Measurements from ENCODE around the gene PCDH12.

PCDH12 gene

GRCh38 chr5:141958546-141959172, 657 bp upstream of the PCDH12 start:
- no peak for ATAC-seq (ENCODE audit: low read depth)
- peaks cover 13% of the 10 kb centered on the region for H3K4me1 Mint-ChIP-seq
- H3K27ac Mint-ChIP-seq: no peak overlapping the region
- H3K4me3 Mint-ChIP-seq: no peak overlapping the region
- DNase-seq (ENCODE audit: low spot score in 2 of 2): no peak
- H3K9me3 Mint-ChIP-seq: no peaks in the 10 kb centered on the region
- H3K36me3 Mint-ChIP-seq: no peaks in the 10 kb centered on the region
- H3K27me3 Mint-ChIP-seq: peaks cover 2% of the 10 kb centered on the region

- DNase-seq (ENCODE audit: low spot score in 2 of 2): no peak
- H3K4me1 Mint-ChIP-seq: peaks cover 13% of the 10 kb centered on the region
- H3K27ac Mint-ChIP-seq: no peak overlapping the region
These were observed 520 bp downstream of the PCDH12 start for GRCh38 chr5:141957367-141957996.

GRCh38 chr5:141954194-141954593, 3.8 kb downstream of the PCDH12 start:
- H3K27ac Mint-ChIP-seq: no peak overlapping the region

More at GRCh38 chr5:141957367-141957996, 520 bp downstream of the PCDH12 start:
- peaks cover 2% of the 10 kb centered on the region for H3K27me3 Mint-ChIP-seq
- H3K4me3 Mint-ChIP-seq: no peak overlapping the region
- ATAC-seq (ENCODE audit: low read depth): no peak
- no peaks in the 10 kb centered on the region for H3K9me3 Mint-ChIP-seq
- H3K36me3 Mint-ChIP-seq: no peaks in the 10 kb centered on the region

GRCh38 chr5:141952020-141952419, 6.0 kb downstream of the PCDH12 start:
- no peaks in the 10 kb centered on the region for H3K27me3 Mint-ChIP-seq
- DNase-seq (ENCODE audit: low spot score in 2 of 2): no peak
- peaks cover 2% of the 10 kb centered on the region for H3K4me1 Mint-ChIP-seq
- no peaks in the 10 kb centered on the region for H3K36me3 Mint-ChIP-seq
- H3K4me3 Mint-ChIP-seq: no peak overlapping the region
- H3K9me3 Mint-ChIP-seq: no peaks in the 10 kb centered on the region
- no peak overlapping the region for H3K27ac Mint-ChIP-seq
- no peak for ATAC-seq (ENCODE audit: low read depth)

More at GRCh38 chr5:141954194-141954593, 3.8 kb downstream of the PCDH12 start:
- Mint-ChIP-seq H3K9me3 (no peaks in the 10 kb centered on the region), H3K36me3 (no peaks in the 10 kb centered on the region), H3K4me3 (no peak overlapping the region), H3K27me3 (peaks cover 2% of the 10 kb centered on the region), H3K4me1 (peaks cover 5% of the 10 kb centered on the region)
- ATAC-seq (ENCODE audit: low read depth) (peak; percentile 51), DNase-seq (ENCODE audit: low spot score in 2 of 2) (no peak)

- H3K36me3 Mint-ChIP-seq: no peaks in the 10 kb centered on the region
- DNase-seq (ENCODE audit: low spot score in 2 of 2) (no peak), ATAC-seq (ENCODE audit: low read depth) (peak; percentile 70)
- no peak overlapping the region for H3K4me3 Mint-ChIP-seq
- no peaks in the 10 kb centered on the region for H3K9me3 Mint-ChIP-seq
- no peaks in the 10 kb centered on the region for H3K27me3 Mint-ChIP-seq
- H3K4me1 Mint-ChIP-seq: peaks cover 2% of the 10 kb centered on the region
- no peak overlapping the region for H3K27ac Mint-ChIP-seq
These were observed 6.6 kb downstream of the PCDH12 start for GRCh38 chr5:141951332-141951781.

GRCh38 chr5:141950207-141951005, 7.6 kb downstream of the PCDH12 start:
- no peak for ATAC-seq (ENCODE audit: low read depth)
- DNase-seq (ENCODE audit: low spot score in 2 of 2): no peak
- H3K36me3 Mint-ChIP-seq: no peaks in the 10 kb centered on the region
- H3K9me3 Mint-ChIP-seq: no peaks in the 10 kb centered on the region
- H3K4me1 Mint-ChIP-seq: peaks cover 2% of the 10 kb centered on the region
- H3K4me3 Mint-ChIP-seq: no peak overlapping the region
- H3K27me3 Mint-ChIP-seq: no peaks in the 10 kb centered on the region
- H3K27ac Mint-ChIP-seq: no peak overlapping the region

- DNase-seq (ENCODE audit: low spot score in 2 of 2) (no peak), ATAC-seq (ENCODE audit: low read depth) (no peak)
- Mint-ChIP-seq H3K4me3 (no peak overlapping the region), H3K27ac (no peak overlapping the region), H3K36me3 (no peaks in the 10 kb centered on the region), H3K9me3 (no peaks in the 10 kb centered on the region), H3K4me1 (peaks cover 2% of the 10 kb centered on the region), H3K27me3 (no peaks in the 10 kb centered on the region)
These were observed 8.5 kb downstream of the PCDH12 start for GRCh38 chr5:141949511-141949910.

GRCh38 chr5:141948812-141949211, 9.2 kb downstream of the PCDH12 start:
- no peak for DNase-seq (ENCODE audit: low spot score in 2 of 2)
- Mint-ChIP-seq H3K4me1 (peaks cover 2% of the 10 kb centered on the region), H3K9me3 (no peaks in the 10 kb centered on the region), H3K27ac (no peak overlapping the region), H3K4me3 (no peak overlapping the region), H3K36me3 (no peaks in the 10 kb centered on the region), H3K27me3 (no peaks in the 10 kb centered on the region)
- ATAC-seq (ENCODE audit: low read depth): no peak

- Mint-ChIP-seq H3K4me3 (no peak overlapping the region), H3K36me3 (no peaks in the 10 kb centered on the region), H3K9me3 (no peaks in the 10 kb centered on the region), H3K4me1 (peaks cover 2% of the 10 kb centered on the region), H3K27me3 (no peaks in the 10 kb centered on the region), H3K27ac (no peak overlapping the region)
- DNase-seq (ENCODE audit: low spot score in 2 of 2) (no peak), ATAC-seq (ENCODE audit: low read depth) (no peak)
These were observed 10.7 kb downstream of the PCDH12 start for GRCh38 chr5:141947316-141947715.

- Mint-ChIP-seq H3K27ac (no peak overlapping the region), H3K27me3 (no peaks in the 10 kb centered on the region), H3K36me3 (no peaks in the 10 kb centered on the region), H3K4me1 (no peaks in the 10 kb centered on the region), H3K9me3 (no peaks in the 10 kb centered on the region), H3K4me3 (no peak overlapping the region)
- ATAC-seq (ENCODE audit: low read depth) (no peak), DNase-seq (ENCODE audit: low spot score in 2 of 2) (no peak)
These were observed 12.4 kb downstream of the PCDH12 start for GRCh38 chr5:141945511-141946051.

GRCh38 chr5:141944076-141944475, 13.9 kb downstream of the PCDH12 start:
- ATAC-seq (ENCODE audit: low read depth) (no peak), DNase-seq (ENCODE audit: low spot score in 2 of 2) (no peak)
- no peaks in the 10 kb centered on the region for H3K4me1 Mint-ChIP-seq
- H3K27me3 Mint-ChIP-seq: no peaks in the 10 kb centered on the region
- H3K27ac Mint-ChIP-seq: no peak overlapping the region
- H3K4me3 Mint-ChIP-seq: no peak overlapping the region
- peaks cover 2% of the 10 kb centered on the region for H3K36me3 Mint-ChIP-seq
- H3K9me3 Mint-ChIP-seq: no peaks in the 10 kb centered on the region

GRCh38 chr5:141942185-141942857, 15.7 kb downstream of the PCDH12 start:
- peaks cover 2% of the 10 kb centered on the region for H3K36me3 Mint-ChIP-seq
- peak overlapping the region; percentile 84 for H3K27ac Mint-ChIP-seq
- H3K9me3 Mint-ChIP-seq: no peaks in the 10 kb centered on the region
- ATAC-seq (ENCODE audit: low read depth) (no peak), DNase-seq (ENCODE audit: low spot score in 2 of 2) (no peak)
- H3K27me3 Mint-ChIP-seq: no peaks in the 10 kb centered on the region
- no peaks in the 10 kb centered on the region for H3K4me1 Mint-ChIP-seq
- no peak overlapping the region for H3K4me3 Mint-ChIP-seq

GRCh38 chr5:141941779-141942178, 16.2 kb downstream of the PCDH12 start:
- DNase-seq (ENCODE audit: low spot score in 2 of 2) (no peak), ATAC-seq (ENCODE audit: low read depth) (no peak)
- H3K27ac Mint-ChIP-seq: peak overlapping the region; percentile 84
- no peaks in the 10 kb centered on the region for H3K9me3 Mint-ChIP-seq
- H3K4me1 Mint-ChIP-seq: no peaks in the 10 kb centered on the region
- no peak overlapping the region for H3K4me3 Mint-ChIP-seq
- H3K27me3 Mint-ChIP-seq: no peaks in the 10 kb centered on the region
- H3K36me3 Mint-ChIP-seq: peaks cover 2% of the 10 kb centered on the region

- ATAC-seq (ENCODE audit: low read depth) (no peak), DNase-seq (ENCODE audit: low spot score in 2 of 2) (no peak)
- peaks cover 2% of the 10 kb centered on the region for H3K36me3 Mint-ChIP-seq
- no peaks in the 10 kb centered on the region for H3K9me3 Mint-ChIP-seq
- H3K27me3 Mint-ChIP-seq: no peaks in the 10 kb centered on the region
- peak overlapping the region; percentile 40 for H3K27ac Mint-ChIP-seq
- no peak overlapping the region for H3K4me3 Mint-ChIP-seq
- H3K4me1 Mint-ChIP-seq: no peaks in the 10 kb centered on the region
These were observed 16.7 kb downstream of the PCDH12 start for GRCh38 chr5:141941307-141941706.
